H9 (cell line): ENCODE data around the gene PRRC2B. TPM values are rescaled to one million over a fixed set of nuclear protein-coding genes. Genes with fewer than 3 reads are reported as not detected.

Source experiments
- DNase-seq: peaks from one replicate; pipeline ENCODE4 v3.0.0-alpha.2; 2017
- H2AFZ ChIP-seq: one replicate; pipeline ENCODE4 v1.6.1; 2013; ENCODE audit warnings: mild to moderate bottlenecking, low read length, control low read depth, moderate library complexity
- H2AK5ac ChIP-seq: 2 replicates; pipeline ENCODE4 v1.6.1; 2013; ENCODE audit warnings: low read length, control low read depth, mixed read lengths; ENCODE audit not compliant: insufficient read length
- H2BK120ac ChIP-seq: one replicate; pipeline ENCODE4 v1.6.1; 2013; ENCODE audit warnings: low read depth, mild to moderate bottlenecking, low read length, control low read depth, inconsistent platforms; ENCODE audit not compliant: poor library complexity, severe bottlenecking
- H2BK12ac ChIP-seq: 2 replicates; pipeline ENCODE4 v1.6.1; 2013; ENCODE audit warnings: low read length, control low read depth, mixed read lengths, low read depth; ENCODE audit not compliant: insufficient read length
- H2BK15ac ChIP-seq: 2 replicates; pipeline ENCODE4 v1.6.1; 2013; ENCODE audit warnings: low read depth, low read length, control low read depth
- H2BK20ac ChIP-seq: one replicate; pipeline ENCODE4 v1.6.1; 2013; ENCODE audit warnings: low read depth, mild to moderate bottlenecking, low read length, control low read depth, inconsistent platforms; ENCODE audit not compliant: poor library complexity, severe bottlenecking
- H2BK5ac ChIP-seq: 2 replicates; pipeline ENCODE4 v1.6.1; 2013; ENCODE audit warnings: low read length, control low read depth, mixed read lengths; ENCODE audit not compliant: insufficient read length
- H3K14ac ChIP-seq: 2 replicates; pipeline ENCODE4 v1.6.1; 2013; ENCODE audit warnings: low read length, control low read depth; ENCODE audit not compliant: insufficient read depth
- H3K18ac ChIP-seq: 2 replicates; pipeline ENCODE4 v1.6.1; 2013; ENCODE audit warnings: low read depth, mild to moderate bottlenecking, mixed read lengths, low read length, control low read depth; ENCODE audit not compliant: insufficient read length
- H3K23ac ChIP-seq: 2 replicates; pipeline ENCODE4 v1.6.1; 2013; ENCODE audit warnings: low read length, control low read depth, mixed read lengths, low read depth; ENCODE audit not compliant: insufficient read length
- H3K23me2 ChIP-seq: 2 replicates; pipeline ENCODE4 v1.6.1; 2013; ENCODE audit warnings: low read depth, mild to moderate bottlenecking, mixed read lengths, low read length, control low read depth; ENCODE audit not compliant: insufficient read length, poor library complexity, severe bottlenecking
- H3K27ac ChIP-seq: 2 replicates; pipeline ENCODE4 v1.5.1; 2013; ENCODE audit warnings: low read length, control low read depth, mixed read lengths, low read depth; ENCODE audit not compliant: insufficient read length
- H3K27me3 ChIP-seq: 2 replicates; pipeline ENCODE4 v1.6.1; 2013; ENCODE audit warnings: low read length, control low read depth, inconsistent platforms; ENCODE audit not compliant: insufficient read depth
- H3K4ac ChIP-seq: 2 replicates; pipeline ENCODE4 v1.6.1; 2013; ENCODE audit warnings: low read depth, mild to moderate bottlenecking, control low read depth, inconsistent platforms, low read length, moderate library complexity
- H3K4me1 ChIP-seq: 2 replicates; pipeline ENCODE4 v1.6.1; 2013; ENCODE audit warnings: low read length, control low read depth, inconsistent platforms; ENCODE audit not compliant: insufficient read depth
- H3K4me2 ChIP-seq: 2 replicates; pipeline ENCODE4 v1.6.1; 2013; ENCODE audit warnings: low read length, control low read depth, mixed read lengths; ENCODE audit not compliant: insufficient read length, insufficient read depth
- H3K56ac ChIP-seq: 2 replicates; pipeline ENCODE4 v1.6.1; 2013; ENCODE audit warnings: low read depth, mild to moderate bottlenecking, mixed read lengths, low read length, control low read depth; ENCODE audit not compliant: insufficient read length
- H3K79me1 ChIP-seq: 2 replicates; pipeline ENCODE4 v1.6.1; 2013; ENCODE audit warnings: low read depth, mild to moderate bottlenecking, moderate library complexity, low read length, control low read depth, inconsistent platforms; ENCODE audit not compliant: insufficient read depth, poor library complexity, severe bottlenecking
- H3K79me2 ChIP-seq: 2 replicates; pipeline ENCODE4 v1.6.1; 2013; ENCODE audit warnings: low read length, control low read depth, inconsistent platforms; ENCODE audit not compliant: insufficient read depth
- H3K9ac ChIP-seq: 2 replicates; pipeline ENCODE4 v1.6.1; 2013; ENCODE audit warnings: low read length, control low read depth, mixed read lengths; ENCODE audit not compliant: insufficient read length; ENCODE audit errors: extremely low read depth
- H3K9me3 ChIP-seq: one replicate; pipeline ENCODE4 v1.6.1; 2013; ENCODE audit warnings: low read depth, low read length, inconsistent platforms; ENCODE audit not compliant: control insufficient read depth
- H3T11ph ChIP-seq: one replicate; pipeline ENCODE4 v1.6.1; 2013; ENCODE audit warnings: mild to moderate bottlenecking, low read length, control low read depth, inconsistent platforms
- H4K20me1 ChIP-seq: one replicate; pipeline ENCODE4 v1.6.1; 2013; ENCODE audit not compliant: control insufficient read depth, insufficient read length, insufficient read depth
- H4K5ac ChIP-seq: 2 replicates; pipeline ENCODE4 v1.6.1; 2013; ENCODE audit warnings: low read depth, mild to moderate bottlenecking, mixed read lengths, low read length, control low read depth; ENCODE audit not compliant: insufficient read length
- H4K8ac ChIP-seq: replicated peaks from 2 replicates; pipeline ENCODE4 v1.6.1; 2013; ENCODE audit warnings: low read length, control low read depth, mixed read lengths, low read depth; ENCODE audit not compliant: insufficient read length
- H4K91ac ChIP-seq: 2 replicates; pipeline ENCODE4 v1.6.1; 2013; ENCODE audit warnings: low read depth, mild to moderate bottlenecking, moderate library complexity, mixed read lengths, low read length, control low read depth; ENCODE audit not compliant: insufficient read length
- H3K27ac Mint-ChIP-seq, 3 experiments: 2 replicates in 2 of 3; 3 replicates in 1 of 3; pipeline ENCODE4 v1.8.0; 2020 to 2021; ENCODE audit warnings: mixed read lengths in 3 of 3, mild to moderate bottlenecking in 1 of 3, moderate library complexity in 1 of 3
- H3K27me3 Mint-ChIP-seq: 2 replicates; pipeline ENCODE4 v1.8.0; 2021; ENCODE audit warnings: low read depth, mild to moderate bottlenecking, moderate library complexity, mixed read lengths
- H3K36me3 Mint-ChIP-seq, 3 experiments: 2 replicates in 2 of 3; 3 replicates in 1 of 3; pipeline ENCODE4 v1.8.0; 2020 to 2021; ENCODE audit warnings: low read depth in 3 of 3, mixed read lengths in 3 of 3; ENCODE audit not compliant: insufficient read depth in 1 of 3
- H3K4me1 Mint-ChIP-seq, 2 experiments: 2 replicates each; pipeline ENCODE4 v1.8.0; 2020; ENCODE audit warnings: mixed read lengths in 2 of 2
- H3K4me3 Mint-ChIP-seq, 2 experiments: 2 replicates in 1 of 2; 3 replicates in 1 of 2; pipeline ENCODE4 v1.8.0; 2020 to 2021; ENCODE audit warnings: mild to moderate bottlenecking in 2 of 2, mixed read lengths in 2 of 2, moderate library complexity in 1 of 2
- H3K9me3 Mint-ChIP-seq, 2 experiments: 2 replicates in 1 of 2; 3 replicates in 1 of 2; pipeline ENCODE4 v1.8.0; 2020; ENCODE audit warnings: mild to moderate bottlenecking in 2 of 2, mixed read lengths in 2 of 2, moderate library complexity in 1 of 2
- CTCF ChIP-seq: fragments of 200-600 bp; sonication (generic); conservative IDR thresholded peaks from 3 replicates; pipeline ENCODE4 v1.8.0; 2021; ENCODE audit warnings: antibody characterized with exemption, mild to moderate bottlenecking
- WGBS: extraction: QIAGEN DNeasy Blood & Tissue Kit; methylation state at CpG from one replicate; pipeline ENCODE4 v1.1.7; 2013; ENCODE audit warnings: missing lambda C conversion rate, low lambda C conversion rate, mixed read lengths; ENCODE audit not compliant: insufficient read length; ENCODE audit errors: extremely low coverage; 5-methylcytosine and 5-hydroxymethylcytosine counted together
- total RNA-seq: library from RNA; stranded (reverse); gene quantifications from 2 replicates; pipeline ENCODE4 v1.2.1, GENCODE V29; 2021

The PRRC2B gene
- total RNA-seq, 1 experiment from 2014 or later: 251 TPM

- Histone ChIP-seq H2BK5ac (no peak overlapping the region), H4K20me1 (no peaks in the 10 kb centered on the region), H3K9ac (no peak overlapping the region), H3K27me3 (no peaks in the 10 kb centered on the region), H4K5ac (no peak overlapping the region), H2BK20ac (no peak overlapping the region), H3K27ac (no peak overlapping the region), H3K4me2 (no peak overlapping the region), H3K23ac (no peak overlapping the region), H3K79me1 (no peaks in the 10 kb centered on the region), H3K56ac (no peak overlapping the region), H2BK12ac (no peak overlapping the region), H3K9me3 (no peaks in the 10 kb centered on the region), H3T11ph (no peak overlapping the region), H2AFZ (no peak overlapping the region), H4K91ac (no peak overlapping the region), H2AK5ac (no peak overlapping the region), H3K79me2 (no peaks in the 10 kb centered on the region), H3K18ac (no peak overlapping the region), H4K8ac (no peak overlapping the region), H3K4ac (no peak overlapping the region), H3K4me1 (no peaks in the 10 kb centered on the region), H2BK120ac (no peak overlapping the region), H3K14ac (no peak overlapping the region), H2BK15ac (no peak overlapping the region), H3K23me2 (no peaks in the 10 kb centered on the region)
- Mint-ChIP-seq H3K4me3 (no peak overlapping the region), H3K9me3 (no peaks in the 10 kb centered on the region), H3K36me3 (peaks cover 66 to 95% (median 94%) of the 10 kb centered on the region in 3 experiments), H3K27me3 (peaks cover 2% of the 10 kb centered on the region; the same call in 1 of the 2 replicates), H3K27ac (peak overlapping the region; percentile 74 to 97 (median 78); a peak in 5 of 7 replicates), H3K4me1 (peaks cover 0 to 3% of the 10 kb centered on the region in 2 experiments; a peak in 1 of 4 replicates)
- WGBS: no CpG with 5 or more reads among the region's 19 CpGs
- no peak for TF ChIP-seq CTCF
- DNase-seq: no peak
Observed at GRCh38 chr9:131477816-131478419, 84.0 kb downstream of the PRRC2B start.
